GM13976 (cell line): ENCODE results near the gene SSR2.

Experiments
- DNase-seq: peaks from one replicate; pipeline ENCODE4 v3.0.0; 2012; ENCODE audit warnings: low spot score
- CTCF ChIP-seq: IDR thresholded peaks from 2 replicates; pipeline ENCODE4 v1.5.1; 2012; ENCODE audit warnings: borderline replicate concordance, mild to moderate bottlenecking; ENCODE audit not compliant: insufficient read depth; ENCODE audit errors: extremely low read depth, missing control alignments, control extremely low read depth
- in situ Hi-C: fragments of 300-500 bp; cut with MboI; formaldehyde crosslinking; loops from one replicate; pipeline ENCODE4 v1.12.0; 2022; ENCODE audit warnings: low sequenced_read_pairs, mixed read lengths, inconsistent platforms; ENCODE audit not compliant: unreplicated experiment

Gene SSR2

GRCh38 chr1:156064615-156065014 is 43.9 kb upstream of the SSR2 start:
- in situ Hi-C loops = no loop called here
- DNase-seq = no peak
- TF ChIP-seq CTCF = no peak

- TF ChIP-seq CTCF = no peak
- in situ Hi-C loops = no loop called here
These were observed 43.2 kb upstream of the SSR2 start for GRCh38 chr1:156063997-156064285.

GRCh38 chr1:156062189-156062588 is 41.4 kb upstream of the SSR2 start:
- no peak for DNase-seq
- no peak for TF ChIP-seq CTCF
- in situ Hi-C loops = no loop called here

More at GRCh38 chr1:156063997-156064285, 43.2 kb upstream of the SSR2 start:
- DNase-seq = no peak

- no peak for DNase-seq
- in situ Hi-C loops = no loop called here
- TF ChIP-seq CTCF = no peak
These were observed 40.3 kb upstream of the SSR2 start, which contains the start of gene RAB25 for GRCh38 chr1:156060937-156061636. Gene RAB25 (plus strand): TSS chr1:156061160. CDS start chr1:156061401, 241 bp downstream.

- in situ Hi-C loops = no loop called here
- no peak for TF ChIP-seq CTCF
- DNase-seq = no peak
These were observed 35.6 kb upstream of the SSR2 start for GRCh38 chr1:156056326-156056849.

GRCh38 chr1:156055281-156056048 is 34.7 kb upstream of the SSR2 start:
- DNase-seq = no peak
- in situ Hi-C loops = no loop called here
- no peak for TF ChIP-seq CTCF
